Stomach (tissue), 4 donors: ENCODE measurements around the gene ZFAND4.

Experiments used
- CTCF ChIP-seq, 7 experiments: fragments of 450-650 bp in 4 of 7; fragments of 200-600 bp in 3 of 7; sonication (generic) in 3 of 7; IDR thresholded peaks; one replicate each; pipeline ENCODE4 v1.5.1; 2016 to 2019; ENCODE audit warnings: antibody characterized with exemption in 7 of 7, control low read depth in 2 of 7, mild to moderate bottlenecking in 1 of 7
- EP300 ChIP-seq: sonication (generic); formaldehyde crosslinking; IDR thresholded peaks from one replicate; pipeline ENCODE4 v1.6.1; 2017; ENCODE audit warnings: antibody characterized with exemption
- POLR2A ChIP-seq, 4 donors: fragments of 450-650 bp; IDR thresholded peaks; one replicate each; pipeline ENCODE4 v1.6.1; 2016; ENCODE audit warnings: antibody characterized with exemption in 4 of 4, control low read depth in 2 of 4, mild to moderate bottlenecking in 1 of 4, moderate library complexity in 1 of 4

- TF ChIP-seq POLR2A (IDR thresholded peaks at IDR 0.05) = no peak
- TF ChIP-seq EP300 = no peak
- no peak for TF ChIP-seq CTCF (IDR thresholded peaks at IDR 0.05)
These were observed 59.8 kb downstream of the ZFAND4 start for GRCh38 chr10:45612741-45613140.
